ENCODE measurements around the gene CCDC157.
"Not testable (repeated sequence)": the region's sequence is repeated elsewhere in the genome, so short reads cannot be mapped to it uniquely, and the experiment has no call there.

CCDC157 gene

DNA sequence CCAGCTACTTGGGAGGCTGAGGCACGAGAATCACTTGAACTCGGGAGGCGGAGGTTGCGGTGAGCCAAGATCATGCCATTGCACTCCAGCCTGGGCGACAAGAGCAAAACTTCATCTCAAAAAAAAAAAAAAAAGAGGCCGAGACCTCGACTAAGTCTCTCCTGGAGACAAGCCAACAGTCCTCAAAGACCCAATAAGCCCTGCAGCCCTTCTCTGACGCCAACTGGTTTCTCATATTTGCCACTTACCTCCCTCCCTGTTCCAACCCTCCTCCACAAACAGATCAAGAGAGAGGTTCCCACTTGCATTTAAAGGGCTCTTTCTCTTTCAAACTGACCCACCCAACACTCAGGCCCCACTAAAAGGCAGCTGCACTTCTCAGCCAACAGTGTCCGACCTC lies 18.5 kb upstream of the CCDC157 start:
- not testable (repeated sequence) for H3K9me3 ChIP-seq (ENCODE audit: control extremely low read depth in 1 of 5, control insufficient read depth in 4 of 5, insufficient read depth in 2 of 5, low read depth in 1 of 5, low read length in 4 of 5); DNase-seq; H3K4me1 ChIP-seq (ENCODE audit: control extremely low read depth in 1 of 4, control insufficient read depth in 4 of 4, insufficient read depth in 4 of 4, low read length in 3 of 4); H3K27me3 ChIP-seq (replicated peaks in 2 of 5; ENCODE audit: control insufficient read depth in 4 of 5, insufficient read depth in 5 of 5, low read length in 4 of 5); H3K27ac ChIP-seq (ENCODE audit: insufficient read depth in 1 of 2, low read depth in 1 of 2, low read length in 2 of 2, poor library complexity in 1 of 2, severe bottlenecking in 2 of 2); H3K4me3 ChIP-seq (ENCODE audit: control insufficient read depth in 1 of 7, extremely low read depth in 1 of 7, insufficient read depth in 4 of 7, low read depth in 2 of 7, low read length in 6 of 7)
- ChIA-PET POLR2A (interaction anchor here (0.7 kb wide), 1 partner anchor 18 kb away, joined by 3 read pairs; no protein-coding TSS in a partner anchor), CTCF (interaction anchor here (1.1 to 1.6 kb wide), 3 partner anchors 11 to 51 kb away, joined by 3 to 4 read pairs (median 4); no protein-coding TSS in a partner anchor)
- 98% methylated on average over 6 of the region's 9 CpGs for WGBS (ENCODE audit: insufficient coverage)
- peaks cover 20 to 99% (median 88%) of the 10 kb centered on the region in 4 experiments for H3K36me3 ChIP-seq (ENCODE audit: control insufficient read depth in 4 of 4, insufficient read depth in 4 of 4, low read length in 3 of 4)

GRCh38 chr22:30338802-30339201 lies 18.0 kb upstream of the CCDC157 start:
- WGBS (ENCODE audit: insufficient coverage), result over 99% methylated on average over 6 of the region's 7 CpGs
- CTCF ChIA-PET, result interaction anchor here (1.2 to 1.6 kb wide), 3 partner anchors 37 to 51 kb away, joined by 3 to 4 read pairs (median 3); no protein-coding TSS in a partner anchor
- Histone ChIP-seq H3K4me3 (ENCODE audit: control insufficient read depth in 1 of 7, extremely low read depth in 1 of 7, insufficient read depth in 4 of 7, low read depth in 2 of 7, low read length in 6 of 7) (no peak overlapping the region), H3K4me1 (ENCODE audit: control extremely low read depth in 1 of 4, control insufficient read depth in 4 of 4, insufficient read depth in 4 of 4, low read length in 3 of 4) (no peaks in the 10 kb centered on the region), H3K9me3 (ENCODE audit: control extremely low read depth in 1 of 5, control insufficient read depth in 4 of 5, insufficient read depth in 2 of 5, low read depth in 1 of 5, low read length in 4 of 5) (no peaks in the 10 kb centered on the region), H3K27me3 (replicated peaks in 2 of 5; ENCODE audit: control insufficient read depth in 4 of 5, insufficient read depth in 5 of 5, low read length in 4 of 5) (no peaks in the 10 kb centered on the region), H3K36me3 (ENCODE audit: control insufficient read depth in 4 of 4, insufficient read depth in 4 of 4, low read length in 3 of 4) (peaks cover 18 to 99% (median 89%) of the 10 kb centered on the region in 4 experiments), H3K27ac (ENCODE audit: insufficient read depth in 1 of 2, low read depth in 1 of 2, low read length in 2 of 2, poor library complexity in 1 of 2, severe bottlenecking in 2 of 2) (no peak overlapping the region)
- DNase-seq, result no peak
- POLR2A ChIA-PET, result no interaction called here

DNA sequence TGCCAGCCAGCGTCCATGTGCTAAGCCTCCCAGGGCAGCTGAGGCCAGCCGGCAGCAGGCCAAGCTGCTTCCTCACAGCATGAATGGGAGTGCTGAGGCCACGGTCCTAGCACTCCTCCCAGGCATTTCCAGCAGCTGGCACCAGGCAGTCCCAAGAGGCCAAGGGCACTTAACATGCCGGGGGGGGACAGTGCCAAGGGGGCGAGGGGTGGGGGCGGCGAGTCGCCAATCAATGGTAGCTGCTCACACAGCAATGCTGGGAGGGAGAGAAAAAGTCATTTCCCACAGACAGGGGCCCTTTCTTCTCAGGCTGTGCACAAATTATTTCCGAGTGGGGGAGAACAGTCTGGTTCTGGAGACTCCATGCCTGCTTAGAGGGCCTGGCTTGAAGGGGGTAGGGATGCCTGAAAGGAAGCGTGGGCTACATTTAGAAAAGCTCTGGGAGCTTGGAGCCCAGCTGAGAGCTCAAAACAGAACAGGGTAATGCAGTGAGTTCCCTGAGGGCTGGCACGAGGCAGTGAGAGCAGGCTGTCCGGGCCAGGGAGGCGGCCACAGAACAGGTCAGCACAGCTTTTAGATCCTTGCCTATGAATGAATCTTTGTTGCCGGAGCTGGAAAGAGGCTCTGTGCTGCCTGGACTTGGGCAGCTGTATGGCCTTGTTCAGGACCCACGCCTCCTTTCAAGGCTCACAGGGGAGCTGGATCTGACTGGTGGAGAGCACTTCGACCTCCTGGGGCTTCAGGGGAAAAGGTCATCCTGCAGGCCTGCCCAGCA lies 15.7 kb upstream of the CCDC157 start:
- 94% methylated on average over 8 of the region's 16 CpGs for WGBS (ENCODE audit: insufficient coverage)
- H3K27ac ChIP-seq (ENCODE audit: insufficient read depth in 1 of 2, low read depth in 1 of 2, low read length in 2 of 2, poor library complexity in 1 of 2, severe bottlenecking in 2 of 2), result no peak overlapping the region
- no peaks in the 10 kb centered on the region for H3K9me3 ChIP-seq (ENCODE audit: control extremely low read depth in 1 of 5, control insufficient read depth in 4 of 5, insufficient read depth in 2 of 5, low read depth in 1 of 5, low read length in 4 of 5)
- H3K4me3 ChIP-seq (ENCODE audit: control insufficient read depth in 1 of 7, extremely low read depth in 1 of 7, insufficient read depth in 4 of 7, low read depth in 2 of 7, low read length in 6 of 7), result no peak overlapping the region
- H3K27me3 ChIP-seq (replicated peaks in 2 of 5; ENCODE audit: control insufficient read depth in 4 of 5, insufficient read depth in 5 of 5, low read length in 4 of 5), result no peaks in the 10 kb centered on the region
- no peak for DNase-seq
- H3K4me1 ChIP-seq (ENCODE audit: control extremely low read depth in 1 of 4, control insufficient read depth in 4 of 4, insufficient read depth in 4 of 4, low read length in 3 of 4), result no peaks in the 10 kb centered on the region
- peaks cover 19 to 99% (median 86%) of the 10 kb centered on the region in 4 experiments for H3K36me3 ChIP-seq (ENCODE audit: control insufficient read depth in 4 of 4, insufficient read depth in 4 of 4, low read length in 3 of 4)
- POLR2A ChIA-PET, result no interaction called here
- CTCF ChIA-PET, result interaction anchor here (0.7 to 1.7 kb wide), 4 partner anchors 18 to 78 kb away, joined by 3 to 4 read pairs (median 3); no protein-coding TSS in a partner anchor

- Histone ChIP-seq H3K36me3 (ENCODE audit: control insufficient read depth in 4 of 4, insufficient read depth in 4 of 4, low read length in 3 of 4) (peaks cover 20 to 97% (median 76%) of the 10 kb centered on the region in 4 experiments), H3K4me1 (ENCODE audit: control extremely low read depth in 1 of 4, control insufficient read depth in 4 of 4, insufficient read depth in 4 of 4, low read length in 3 of 4) (no peaks in the 10 kb centered on the region), H3K4me3 (ENCODE audit: control insufficient read depth in 1 of 7, extremely low read depth in 1 of 7, insufficient read depth in 4 of 7, low read depth in 2 of 7, low read length in 6 of 7) (no peak overlapping the region), H3K27me3 (replicated peaks in 2 of 5; ENCODE audit: control insufficient read depth in 4 of 5, insufficient read depth in 5 of 5, low read length in 4 of 5) (no peaks in the 10 kb centered on the region), H3K9me3 (ENCODE audit: control extremely low read depth in 1 of 5, control insufficient read depth in 4 of 5, insufficient read depth in 2 of 5, low read depth in 1 of 5, low read length in 4 of 5) (no peaks in the 10 kb centered on the region), H3K27ac (ENCODE audit: insufficient read depth in 1 of 2, low read depth in 1 of 2, low read length in 2 of 2, poor library complexity in 1 of 2, severe bottlenecking in 2 of 2) (no peak overlapping the region)
- CTCF ChIA-PET, result interaction anchor here (0.7 to 2.2 kb wide), 2 partner anchors 10 to 16 kb away, joined by 3 to 8 read pairs; no protein-coding TSS in a partner anchor
- POLR2A ChIA-PET, result no interaction called here
- no peak for DNase-seq
- 96% methylated on average over 10 of the region's 13 CpGs for WGBS (ENCODE audit: insufficient coverage)
Observed at GRCh38 chr22:30344447-30345200, 12.2 kb upstream of the CCDC157 start.

GRCh38 chr22:30347255-30347892 lies 9.4 kb upstream of the CCDC157 start:
- Histone ChIP-seq H3K36me3 (ENCODE audit: control insufficient read depth in 4 of 4, insufficient read depth in 4 of 4, low read length in 3 of 4) (peaks cover 21 to 93% (median 67%) of the 10 kb centered on the region in 4 experiments), H3K9me3 (ENCODE audit: control extremely low read depth in 1 of 5, control insufficient read depth in 4 of 5, insufficient read depth in 2 of 5, low read depth in 1 of 5, low read length in 4 of 5) (no peaks in the 10 kb centered on the region), H3K27ac (ENCODE audit: insufficient read depth in 1 of 2, low read depth in 1 of 2, low read length in 2 of 2, poor library complexity in 1 of 2, severe bottlenecking in 2 of 2) (no peak overlapping the region), H3K27me3 (replicated peaks in 2 of 5; ENCODE audit: control insufficient read depth in 4 of 5, insufficient read depth in 5 of 5, low read length in 4 of 5) (no peaks in the 10 kb centered on the region), H3K4me3 (ENCODE audit: control insufficient read depth in 1 of 7, extremely low read depth in 1 of 7, insufficient read depth in 4 of 7, low read depth in 2 of 7, low read length in 6 of 7) (no peak overlapping the region), H3K4me1 (ENCODE audit: control extremely low read depth in 1 of 4, control insufficient read depth in 4 of 4, insufficient read depth in 4 of 4, low read length in 3 of 4) (no peaks in the 10 kb centered on the region)
- 93% methylated on average over 3 of the region's 5 CpGs for WGBS (ENCODE audit: insufficient coverage)
- ChIA-PET CTCF (interaction anchor here (0.7 to 5.2 kb wide), 4 partner anchors 18 to 64 kb away, joined by 3 to 17 read pairs (median 3); partner anchors contain the start of gene CASTOR1), POLR2A (no interaction called here)
- DNase-seq, result no peak

DNA sequence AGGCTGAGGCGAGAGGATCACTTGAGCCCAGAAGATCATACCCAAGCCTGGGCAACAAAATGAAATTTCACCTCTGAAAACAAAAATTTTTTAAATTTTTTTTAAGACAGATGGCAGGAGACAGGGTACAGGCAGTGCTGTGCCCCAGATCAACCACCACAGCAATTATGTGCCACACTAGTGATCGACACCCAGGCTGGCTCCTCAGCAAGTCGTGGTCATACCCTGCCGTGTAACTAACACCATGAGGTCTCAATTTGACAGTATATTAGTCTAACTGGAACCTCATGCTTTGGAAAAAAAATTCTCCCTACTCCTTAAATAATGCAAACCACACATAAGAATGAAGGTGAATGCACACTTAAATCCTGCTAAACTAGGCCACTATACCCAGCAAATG lies 8.4 kb upstream of the CCDC157 start:
- ChIA-PET POLR2A (no interaction called here), CTCF (interaction anchor here (1.1 to 5.2 kb wide), 2 partner anchors 24 to 60 kb away, joined by 3 to 17 read pairs; partner anchors contain the start of gene CASTOR1)
- H3K4me3 ChIP-seq (ENCODE audit: control insufficient read depth in 1 of 7, extremely low read depth in 1 of 7, insufficient read depth in 4 of 7, low read depth in 2 of 7, low read length in 6 of 7), result no peak overlapping the region
- no peaks in the 10 kb centered on the region for H3K27me3 ChIP-seq (replicated peaks in 2 of 5; ENCODE audit: control insufficient read depth in 4 of 5, insufficient read depth in 5 of 5, low read length in 4 of 5)
- H3K4me1 ChIP-seq (ENCODE audit: control extremely low read depth in 1 of 4, control insufficient read depth in 4 of 4, insufficient read depth in 4 of 4, low read length in 3 of 4), result no peaks in the 10 kb centered on the region
- H3K9me3 ChIP-seq (ENCODE audit: control extremely low read depth in 1 of 5, control insufficient read depth in 4 of 5, insufficient read depth in 2 of 5, low read depth in 1 of 5, low read length in 4 of 5), result no peaks in the 10 kb centered on the region
- H3K36me3 ChIP-seq (ENCODE audit: control insufficient read depth in 4 of 4, insufficient read depth in 4 of 4, low read length in 3 of 4), result peaks cover 22 to 90% (median 65%) of the 10 kb centered on the region in 4 experiments
- no peak for DNase-seq
- WGBS (ENCODE audit: insufficient coverage), result 100% methylated on average over 3 of the region's 4 CpGs
- H3K27ac ChIP-seq (ENCODE audit: insufficient read depth in 1 of 2, low read depth in 1 of 2, low read length in 2 of 2, poor library complexity in 1 of 2, severe bottlenecking in 2 of 2), result peak overlapping the region in 1 of 2 experiments; percentile 20
